ENCODE results near the gene SMIM13.
"Not testable (repeated sequence)": the region's sequence is repeated elsewhere in the genome, so short reads cannot be mapped to it uniquely, and the experiment has no call there.

SMIM13 gene

DNA sequence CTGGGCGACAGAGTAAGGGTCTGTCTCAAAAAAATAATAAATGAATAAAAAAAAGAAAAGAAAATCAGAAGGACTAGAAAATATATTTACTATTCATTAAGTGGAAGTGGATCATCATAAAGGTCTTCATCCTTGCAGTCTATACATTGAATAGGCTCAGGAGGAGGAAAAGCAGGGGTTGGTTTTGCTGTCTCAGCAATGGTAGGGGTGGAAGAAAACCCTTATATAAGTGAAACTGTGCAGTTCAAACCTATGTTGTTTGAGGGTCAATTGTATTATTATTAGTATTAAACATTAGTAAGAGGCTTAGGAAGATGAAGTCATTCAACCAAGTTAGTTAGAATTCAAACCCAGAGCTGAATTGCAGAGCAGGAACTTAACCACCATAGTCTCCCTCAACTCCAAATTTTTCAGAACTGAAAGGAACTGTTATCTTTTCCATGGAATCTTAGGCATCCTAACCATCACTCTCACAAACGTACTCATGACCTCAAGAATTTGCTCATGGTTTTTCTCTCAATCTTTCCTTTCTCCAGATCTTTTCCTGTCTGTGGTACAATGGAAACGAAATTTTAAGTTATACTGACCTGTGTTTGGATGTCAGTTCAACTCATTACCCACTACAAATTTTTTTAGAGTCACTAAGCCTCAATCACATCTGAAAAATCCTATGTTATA lies 7.7 kb upstream of the SMIM13 start:
- no peak for DNase-seq

GRCh38 chr6:11087141-11087812 lies 6.4 kb upstream of the SMIM13 start:
- DNase-seq = not testable (repeated sequence)

- DNase-seq = no peak
Measured at GRCh38 chr6:11089695-11090094, 3.9 kb upstream of the SMIM13 start.

GRCh38 chr6:11091141-11091540 lies 2.5 kb upstream of the SMIM13 start:
- not testable (repeated sequence) for DNase-seq

DNA sequence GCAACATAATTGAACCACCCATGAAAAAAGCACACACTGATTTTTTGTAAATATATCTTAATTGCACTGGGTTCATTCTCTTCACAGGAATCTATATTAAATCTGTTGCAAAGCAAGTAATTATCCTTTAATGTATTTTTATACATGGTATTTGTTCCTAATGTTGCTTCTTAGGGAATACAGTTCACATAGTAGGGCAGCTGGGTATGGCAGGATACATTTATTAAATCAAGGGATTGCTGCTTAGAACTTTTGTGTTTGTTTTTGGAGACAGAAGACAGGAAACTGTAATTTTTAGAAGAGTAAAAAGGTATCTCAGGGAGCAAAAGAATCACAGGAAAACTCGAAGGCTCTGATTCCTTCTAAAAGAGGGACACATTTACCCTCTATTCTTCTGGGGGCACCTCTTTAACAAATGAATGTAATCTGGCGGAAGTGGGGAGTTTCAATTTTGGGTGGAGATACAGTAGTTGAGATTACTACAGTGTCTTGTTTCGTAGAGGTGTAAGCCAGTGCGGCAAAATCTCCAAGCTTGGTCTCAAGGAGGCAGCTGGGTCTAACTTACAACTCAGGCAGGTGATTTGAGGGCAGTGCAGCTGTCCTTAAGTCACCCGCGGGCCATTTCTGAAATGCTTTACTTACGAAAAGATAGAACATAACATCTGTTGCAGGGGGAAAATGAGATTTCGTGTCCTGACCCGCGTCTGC lies 812 bp upstream of the SMIM13 start:
- no peak for DNase-seq

DNA sequence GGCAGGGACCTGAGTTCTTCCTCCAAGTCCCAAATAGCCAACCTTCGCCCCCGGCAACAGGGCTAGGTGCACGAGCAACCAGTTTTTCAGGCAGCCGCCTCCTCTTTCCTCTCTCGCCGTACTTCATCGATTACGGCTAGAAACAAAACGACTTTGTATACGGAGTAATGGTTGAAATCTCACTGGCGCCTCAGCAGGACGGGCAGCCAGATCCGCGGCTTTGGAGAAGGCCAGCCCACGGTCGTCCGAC lies 333 bp upstream of the SMIM13 start:
- DNase-seq = no peak

DNA sequence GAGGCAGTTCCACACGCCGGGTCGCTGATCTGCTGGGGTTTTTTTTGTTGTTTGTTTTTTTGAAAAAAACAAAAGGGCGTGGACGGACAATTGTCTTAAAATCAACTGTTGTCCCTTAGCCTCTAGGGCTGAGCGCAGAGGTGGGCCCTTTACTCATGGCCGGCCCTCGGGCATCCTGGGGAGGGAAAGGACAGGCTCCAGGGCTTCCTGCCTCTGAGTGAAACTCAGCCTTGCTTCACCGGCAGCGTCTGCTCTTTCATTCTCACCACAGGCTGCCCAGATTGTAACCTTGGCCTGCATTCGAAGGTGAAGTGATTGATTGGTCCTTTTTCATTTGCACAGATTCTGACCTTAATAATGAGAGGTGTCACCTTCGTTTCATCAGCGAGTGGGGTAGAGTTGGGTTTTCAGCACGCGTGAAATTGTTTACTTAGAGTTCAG lies 797 bp downstream of the SMIM13 start:
- no peak for DNase-seq

- DNase-seq = no peak
Measured at GRCh38 chr6:11094941-11095340, 1.3 kb downstream of the SMIM13 start.

DNA sequence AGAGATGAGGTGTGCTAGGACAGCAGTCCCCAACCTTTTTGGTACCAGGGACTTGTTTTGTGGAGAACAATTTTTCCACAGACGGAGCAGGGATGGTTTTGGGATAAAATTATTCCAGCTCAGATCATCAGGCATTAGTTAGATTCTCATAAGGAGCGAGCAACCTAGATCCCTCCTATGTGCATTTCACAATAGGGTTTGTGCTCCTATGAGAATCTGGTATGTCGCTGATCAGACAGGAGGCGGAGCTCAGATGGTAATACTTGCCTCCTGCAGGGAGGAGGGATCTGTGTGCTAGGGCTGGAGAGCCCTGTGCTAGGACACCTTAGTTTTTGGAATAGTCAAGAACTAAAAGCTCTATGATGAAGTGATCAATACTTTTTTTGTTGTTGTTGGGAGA lies 2.5 kb downstream of the SMIM13 start:
- peak; percentile 11 for DNase-seq

DNA sequence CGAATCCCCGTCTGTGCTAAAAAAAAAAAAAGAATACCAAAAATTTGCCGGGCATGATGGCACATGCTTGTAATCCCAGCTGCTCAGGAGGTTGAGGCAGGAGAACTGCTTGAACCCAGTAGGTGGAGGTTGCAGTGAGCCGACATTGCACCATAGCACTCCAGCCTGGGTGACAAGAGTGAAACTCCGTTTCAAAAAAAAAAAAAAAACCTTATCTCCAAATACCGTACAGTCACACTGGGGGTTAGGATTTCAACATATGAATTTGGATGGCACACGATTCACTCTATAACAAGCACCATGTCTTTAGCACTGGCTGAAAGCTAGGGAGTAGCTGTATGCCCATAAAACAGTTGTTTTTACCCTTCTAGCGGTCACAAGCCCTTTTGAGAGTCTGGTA lies 3.8 kb downstream of the SMIM13 start:
- DNase-seq = no peak

DNA sequence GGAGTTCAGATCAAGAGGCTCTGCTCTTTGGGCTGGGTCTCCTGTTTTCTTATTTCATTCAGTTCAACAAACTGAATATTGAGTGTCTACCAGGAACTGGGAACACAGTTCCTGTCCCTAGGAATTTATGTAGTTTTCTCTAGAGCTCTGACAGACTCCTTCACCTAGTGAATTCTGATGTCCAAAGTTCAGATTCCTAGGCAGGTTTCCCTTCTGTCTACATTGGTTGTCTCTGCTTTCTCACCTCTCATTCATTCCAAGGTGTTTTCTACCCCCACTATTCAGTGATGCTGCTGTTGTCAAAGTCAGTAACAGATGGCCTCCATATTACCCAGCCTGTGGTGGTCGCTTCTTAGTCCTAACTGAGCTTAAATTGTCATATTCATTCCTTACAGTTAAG lies 4.4 kb downstream of the SMIM13 start:
- DNase-seq = no peak

- DNase-seq = no peak
Measured at GRCh38 chr6:11101417-11101816, 7.8 kb downstream of the SMIM13 start.

DNA sequence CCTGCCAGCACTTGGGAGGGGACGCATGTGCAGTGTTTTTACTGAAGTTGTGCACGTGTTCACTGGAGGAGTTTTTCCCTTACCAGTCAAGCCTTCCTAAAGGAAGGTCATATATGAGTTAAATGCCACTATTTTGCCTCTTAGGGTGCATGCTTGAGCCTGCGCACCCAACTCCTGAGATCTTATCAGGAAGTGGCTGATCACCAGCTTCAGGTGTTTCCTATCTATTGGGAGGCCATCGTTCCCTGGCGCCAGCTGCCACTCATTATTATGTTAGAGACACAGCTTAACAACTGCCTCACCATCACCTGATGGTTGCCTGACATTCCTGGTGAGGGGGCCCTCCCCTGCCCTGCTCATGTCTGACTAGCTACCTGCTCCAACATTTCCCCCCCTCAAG lies 9.4 kb downstream of the SMIM13 start:
- DNase-seq = no peak

- DNase-seq = no peak
Measured at GRCh38 chr6:11108726-11109125, 15.1 kb downstream of the SMIM13 start.

DNA sequence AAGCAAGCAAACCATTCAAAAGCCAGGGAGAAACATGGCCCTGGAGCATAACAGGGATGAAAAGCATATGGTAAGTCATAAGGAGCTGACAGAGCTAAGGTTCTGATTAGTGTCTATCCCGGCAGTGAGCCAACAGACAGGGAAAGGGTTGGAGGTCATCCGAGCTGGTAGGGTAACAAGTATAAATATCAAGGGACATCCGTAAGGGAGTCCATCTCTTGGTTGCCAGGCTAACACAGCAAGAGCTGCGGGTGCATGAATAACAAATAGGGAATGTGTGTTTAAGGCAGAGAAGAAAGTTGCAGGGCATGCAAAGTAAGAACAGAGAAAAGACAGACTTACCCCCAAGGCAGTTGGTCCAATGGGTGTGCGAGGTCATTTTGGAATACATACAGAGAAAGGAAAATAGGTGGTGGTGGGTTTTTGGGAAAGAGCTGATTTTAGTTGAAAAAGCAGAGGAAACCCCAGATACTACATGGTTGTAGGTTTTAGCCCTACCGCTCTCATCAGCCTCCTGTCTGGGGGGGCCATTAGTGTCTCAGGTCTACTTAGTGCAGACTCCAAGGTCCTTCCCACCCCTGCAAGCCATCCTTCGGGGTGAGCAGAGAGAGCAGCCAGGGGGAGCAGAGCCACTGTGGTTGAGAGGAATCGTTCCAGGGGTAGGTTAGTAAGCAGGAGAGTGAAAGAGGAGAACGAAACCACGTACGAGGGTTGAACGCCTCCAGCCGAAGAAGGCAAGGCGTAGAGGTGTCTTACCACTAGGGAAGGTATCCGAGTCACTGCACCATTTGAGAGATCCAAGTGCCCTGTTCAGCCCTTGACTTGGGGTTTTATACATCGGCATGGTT lies 17.5 kb downstream of the SMIM13 start, which contains the start of gene ERVFRD-1:
TSS of gene ERVFRD-1 (minus strand) at position 805 of the 848 bp plus-strand sequence. CDS start 6,415 bp downstream, outside the sequence.
- no peak for DNase-seq

DNA sequence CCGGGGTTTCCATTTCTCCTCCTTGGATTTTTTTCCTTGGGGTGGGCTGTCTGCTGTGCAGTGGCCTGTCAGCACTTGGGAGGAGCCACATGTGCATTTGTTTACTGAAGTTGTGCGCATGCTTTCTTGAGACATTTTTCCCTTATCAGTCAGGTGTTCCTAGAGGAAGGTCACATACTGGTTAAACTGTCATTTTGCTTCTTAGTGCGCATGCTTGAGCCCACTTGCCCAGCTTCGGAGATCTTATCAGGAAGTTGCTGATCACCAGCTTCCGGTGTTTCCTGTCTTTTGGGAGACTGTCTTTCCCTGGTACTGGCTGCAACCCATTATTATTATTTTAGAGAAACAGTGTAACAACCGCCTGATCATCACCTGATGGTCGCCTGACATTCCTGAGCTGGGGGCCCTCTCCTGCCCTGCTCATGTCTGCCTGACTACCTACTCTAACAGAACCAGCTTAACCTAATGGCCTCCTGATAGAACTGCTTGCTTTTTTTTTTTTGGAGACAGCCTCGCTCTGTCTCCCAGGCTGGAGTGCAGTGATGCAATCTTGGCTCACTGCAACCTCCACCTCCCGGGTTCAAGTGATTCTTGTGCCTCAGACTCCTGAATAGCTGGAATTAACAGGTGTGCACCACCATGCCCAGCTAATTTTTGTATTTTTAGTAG lies 18.3 kb downstream of the SMIM13 start:
- DNase-seq = no peak

GRCh38 chr6:11113038-11113437 lies 19.4 kb downstream of the SMIM13 start:
- DNase-seq = no peak

GRCh38 chr6:11115808-11116536 lies 22.3 kb downstream of the SMIM13 start:
- DNase-seq = not testable (repeated sequence)

DNA sequence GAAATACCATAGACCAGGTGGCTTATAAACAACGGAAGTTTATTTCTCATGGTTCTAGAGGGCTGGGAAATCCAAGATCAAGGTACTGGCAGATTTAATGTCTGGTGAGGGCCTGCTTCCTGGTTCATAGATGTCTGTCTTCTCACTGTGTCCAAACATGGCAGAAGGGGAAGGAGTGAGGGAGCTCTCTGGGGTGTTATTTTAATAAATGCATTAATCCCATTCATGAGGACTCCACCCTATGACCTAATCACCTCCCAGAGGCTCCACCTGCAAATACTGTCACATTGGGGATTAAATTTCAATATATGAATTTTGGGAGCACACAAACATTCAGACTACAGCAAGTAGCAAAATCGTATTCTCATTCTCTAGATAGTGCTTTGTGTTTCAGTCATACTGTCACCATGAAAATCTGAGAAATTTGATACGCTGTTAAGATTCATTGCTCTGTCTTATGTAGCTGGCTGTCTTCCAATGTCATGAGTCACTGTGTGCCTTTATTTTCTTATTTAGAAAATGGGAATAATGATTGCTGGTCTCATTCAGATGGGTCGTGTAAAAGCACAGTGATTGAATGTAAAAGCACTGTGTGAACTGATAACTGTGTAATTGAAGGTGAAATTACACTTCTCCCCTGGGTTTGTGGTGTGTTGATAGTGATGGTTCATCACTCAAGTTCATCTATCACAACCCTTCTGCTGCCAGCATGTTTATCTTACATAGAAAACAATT lies 26.8 kb downstream of the SMIM13 start:
- DNase-seq = peak; percentile 8

DNA sequence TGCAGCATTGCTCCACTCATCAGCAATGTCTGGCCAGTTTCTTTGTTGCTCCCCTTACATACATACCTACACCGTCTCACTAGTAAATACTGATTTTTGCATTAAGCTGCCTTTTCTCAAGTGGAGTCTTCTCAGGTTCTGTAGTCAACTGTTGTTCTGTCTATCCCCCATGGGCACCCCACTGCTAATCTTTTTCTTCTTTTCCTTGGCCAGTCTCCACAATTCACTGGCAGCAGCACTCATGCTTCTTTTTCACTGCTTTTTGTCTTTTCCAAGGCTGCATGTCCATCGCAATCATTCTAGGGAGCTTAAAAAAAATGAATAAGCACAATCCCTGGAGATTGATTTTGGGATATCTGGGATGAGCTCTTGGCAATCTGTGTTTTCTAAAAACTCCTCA lies 28.2 kb downstream of the SMIM13 start:
- no peak for DNase-seq

DNA sequence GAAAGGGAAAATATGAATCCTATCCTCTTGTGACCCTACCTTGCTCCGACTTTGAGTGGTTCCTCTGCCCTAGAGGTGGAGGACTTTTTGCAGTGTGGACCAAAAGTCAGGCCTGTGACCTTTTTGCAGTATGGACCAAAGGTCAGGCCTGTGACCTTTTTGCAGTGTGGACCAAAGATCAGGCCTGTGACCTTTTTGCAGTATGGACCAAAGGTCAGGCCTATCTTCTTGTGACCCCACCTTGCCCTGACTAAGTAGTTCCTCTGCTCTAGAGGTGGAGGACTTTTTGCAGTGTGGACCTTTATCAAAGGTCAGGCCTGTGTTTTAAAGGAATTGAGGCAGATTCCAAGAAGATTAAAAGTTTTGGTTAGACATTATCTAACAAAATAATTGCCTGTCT lies 28.7 kb downstream of the SMIM13 start:
- no peak for DNase-seq

Measured in NCI-H2081 treated with DMSO at 0.1 percent for 48 hours (cell line).